Endothelial cell (in vitro differentiated cells): ENCODE measurements around the gene ZMYND19. TPM values are rescaled to one million over a fixed set of nuclear protein-coding genes. Genes with fewer than 3 reads are reported as not detected.
"Not testable (repeated sequence)": the region's sequence is repeated elsewhere in the genome, so short reads cannot be mapped to it uniquely, and the experiment has no call there.

Experiments
- DNase-seq: peaks from one replicate; pipeline ENCODE4 v3.0.0; 2021; ENCODE audit warnings: low spot score
- H3K27ac Mint-ChIP-seq: one replicate; pipeline ENCODE4 v1.8.0; 2021; ENCODE audit warnings: mixed read lengths, inconsistent platforms; ENCODE audit not compliant: unreplicated experiment
- H3K27me3 Mint-ChIP-seq: one replicate; pipeline ENCODE4 v1.8.0; 2021; ENCODE audit warnings: mild to moderate bottlenecking, moderate library complexity, mixed read lengths, inconsistent platforms; ENCODE audit not compliant: unreplicated experiment
- H3K36me3 Mint-ChIP-seq: one replicate; pipeline ENCODE4 v1.8.0; 2021; ENCODE audit warnings: mild to moderate bottlenecking, low read depth, mixed read lengths, inconsistent platforms; ENCODE audit not compliant: unreplicated experiment
- H3K4me1 Mint-ChIP-seq: one replicate; pipeline ENCODE4 v1.8.0; 2021; ENCODE audit warnings: mild to moderate bottlenecking, mixed read lengths, inconsistent platforms; ENCODE audit not compliant: unreplicated experiment
- H3K4me3 Mint-ChIP-seq: one replicate; pipeline ENCODE4 v1.8.0; 2021; ENCODE audit warnings: mild to moderate bottlenecking, mixed read lengths, inconsistent platforms; ENCODE audit not compliant: unreplicated experiment
- H3K9me3 Mint-ChIP-seq: one replicate; pipeline ENCODE4 v1.8.0; 2021; ENCODE audit warnings: mixed read lengths, inconsistent platforms; ENCODE audit not compliant: unreplicated experiment
- CTCF ChIP-seq: fragments of 200-600 bp; sonication (generic); IDR thresholded peaks from one replicate; pipeline ENCODE4 v1.5.0; 2021; ENCODE audit warnings: antibody characterized with exemption; ENCODE audit not compliant: unreplicated experiment
- total RNA-seq: library from RNA; stranded (reverse); fragmentation: NEBNext Ultra II Directional; extraction: Animal tissue kit (Norgen Biotek cat#: 25700); gene quantifications from one replicate; pipeline ENCODE4 v1.2.1, GENCODE V29; 2021; ENCODE audit not compliant: unreplicated experiment

The ZMYND19 gene
- total RNA-seq, 1 donor from 2014 or later: 25.6 TPM

GRCh38 chr9:137626464-137626863 lies 36.2 kb upstream of the ZMYND19 start:
- H3K4me1 Mint-ChIP-seq: peaks cover 22% of the 10 kb centered on the region
- no peak for DNase-seq
- no peak for TF ChIP-seq CTCF
- no peaks in the 10 kb centered on the region for H3K9me3 Mint-ChIP-seq
- peaks cover 3% of the 10 kb centered on the region for H3K36me3 Mint-ChIP-seq
- H3K27ac Mint-ChIP-seq: no peak overlapping the region
- no peaks in the 10 kb centered on the region for H3K27me3 Mint-ChIP-seq
- H3K4me3 Mint-ChIP-seq: no peak overlapping the region

- not testable (repeated sequence) for H3K27me3 Mint-ChIP-seq, H3K4me3 Mint-ChIP-seq, DNase-seq, H3K36me3 Mint-ChIP-seq, H3K27ac Mint-ChIP-seq, H3K9me3 Mint-ChIP-seq
- H3K4me1 Mint-ChIP-seq: peaks cover 32% of the 10 kb centered on the region
Observed at GRCh38 chr9:137622211-137622610, 31.9 kb upstream of the ZMYND19 start.

GRCh38 chr9:137621131-137621757 lies 30.9 kb upstream of the ZMYND19 start:
- Mint-ChIP-seq H3K27me3 (peaks cover 8% of the 10 kb centered on the region), H3K4me3 (peak overlapping the region; percentile 56), H3K27ac (no peak overlapping the region), H3K36me3 (peaks cover 8% of the 10 kb centered on the region), H3K4me1 (peaks cover 32% of the 10 kb centered on the region), H3K9me3 (no peaks in the 10 kb centered on the region)
- peak; percentile 74 for TF ChIP-seq CTCF
- DNase-seq: no peak

- Mint-ChIP-seq H3K4me1 (peaks cover 31% of the 10 kb centered on the region), H3K4me3 (peak overlapping the region; percentile 56), H3K27ac (peak overlapping the region; percentile 52), H3K9me3 (no peaks in the 10 kb centered on the region), H3K36me3 (peaks cover 8% of the 10 kb centered on the region), H3K27me3 (peaks cover 8% of the 10 kb centered on the region)
- TF ChIP-seq CTCF: no peak
- no peak for DNase-seq
Observed at GRCh38 chr9:137620581-137620980, 30.3 kb upstream of the ZMYND19 start.

GRCh38 chr9:137620048-137620405 lies 29.7 kb upstream of the ZMYND19 start:
- no peak for TF ChIP-seq CTCF
- Mint-ChIP-seq H3K9me3 (no peaks in the 10 kb centered on the region), H3K27ac (peak overlapping the region; percentile 76), H3K4me3 (peak overlapping the region; percentile 94), H3K4me1 (peaks cover 29% of the 10 kb centered on the region), H3K27me3 (peaks cover 8% of the 10 kb centered on the region), H3K36me3 (peaks cover 5% of the 10 kb centered on the region)
- DNase-seq: no peak
